Keratinocyte (primary cell): Measurements from ENCODE around the gene FKBP5. TPM values are rescaled to one million over a fixed set of nuclear protein-coding genes. Genes with fewer than 3 reads are reported as not detected.
"Not testable (repeated sequence)": the region's sequence is repeated elsewhere in the genome, so short reads cannot be mapped to it uniquely, and the experiment has no call there.

ENCODE experiments used
- DNase-seq: peaks from one replicate; pipeline ENCODE4 v3.0.0-alpha.2; 2011; ENCODE audit warnings: low read depth, missing footprints, low spot score
- FAIRE-seq: peaks from 2 replicates; lab custom pipeline; 2011; peaks lifted over from hg19 to GRCh38; lab: Jason Lieb, UNC
- H2AFZ ChIP-seq: 2 replicates; pipeline ENCODE4 v1.6.0; 2012; ENCODE audit warnings: low read length, control low read depth, inconsistent platforms; ENCODE audit not compliant: control insufficient read depth
- H3K27ac ChIP-seq: 2 replicates; pipeline ENCODE4 v1.5.1; 2011; ENCODE audit warnings: low read length; ENCODE audit not compliant: control insufficient read depth, insufficient read depth
- H3K27me3 ChIP-seq: 3 replicates; pipeline ENCODE4 v1.6.0; 2011; ENCODE audit warnings: low read length; ENCODE audit not compliant: control insufficient read depth, insufficient read depth; ENCODE audit errors: extremely low read depth
- H3K36me3 ChIP-seq, 2 experiments: 2 replicates in 1 of 2; 3 replicates in 1 of 2; pipeline ENCODE4 v1.5.1; 2011; ENCODE audit warnings: low read length in 2 of 2, mild to moderate bottlenecking in 1 of 2; ENCODE audit not compliant: control insufficient read depth in 2 of 2, insufficient read depth in 2 of 2; ENCODE audit errors: extremely low read depth in 1 of 2
- H3K4me1 ChIP-seq: 3 replicates; pipeline ENCODE4 v1.5.1; 2011; ENCODE audit warnings: low read length; ENCODE audit not compliant: control insufficient read depth, insufficient read depth; ENCODE audit errors: extremely low read depth
- H3K4me2 ChIP-seq: 3 replicates; pipeline ENCODE4 v1.6.0; 2011; ENCODE audit warnings: low read depth, low read length; ENCODE audit not compliant: control insufficient read depth, insufficient read depth; ENCODE audit errors: extremely low read depth
- H3K4me3 ChIP-seq, 3 experiments: fragments of 200-600 bp in 1 of 3; sonication (generic) in 1 of 3; 2 replicates in 2 of 3; 3 replicates in 1 of 3; pipeline ENCODE4 v1.5.1; 2011 to 2016; ENCODE audit warnings: low read length in 3 of 3, mild to moderate bottlenecking in 3 of 3, control low read depth in 2 of 3, inconsistent platforms in 1 of 3, low read depth in 1 of 3, mixed read lengths in 1 of 3, mixed run types in 1 of 3, moderate library complexity in 1 of 3; ENCODE audit not compliant: control insufficient read depth in 2 of 3, insufficient read depth in 2 of 3; ENCODE audit errors: extremely low read depth in 1 of 3
- H3K79me2 ChIP-seq: 2 replicates; pipeline ENCODE4 v1.6.0; 2012; ENCODE audit warnings: low read length; ENCODE audit not compliant: control insufficient read depth, insufficient read depth
- H3K9ac ChIP-seq: 3 replicates; pipeline ENCODE4 v1.6.0; 2011; ENCODE audit warnings: low read length; ENCODE audit not compliant: control insufficient read depth, insufficient read depth; ENCODE audit errors: extremely low read depth
- H3K9me1 ChIP-seq: 3 replicates; pipeline ENCODE4 v1.6.0; 2011; ENCODE audit warnings: low read length; ENCODE audit not compliant: control insufficient read depth, insufficient read depth; ENCODE audit errors: extremely low read depth
- H3K9me3 ChIP-seq: 2 replicates; pipeline ENCODE4 v1.5.1; 2012; ENCODE audit warnings: low read depth, low read length; ENCODE audit not compliant: control insufficient read depth
- H4K20me1 ChIP-seq: 3 replicates; pipeline ENCODE4 v1.6.0; 2011; ENCODE audit warnings: low read length; ENCODE audit not compliant: control insufficient read depth, insufficient read depth; ENCODE audit errors: extremely low read depth
- EZH2 ChIP-seq: IDR thresholded peaks from one replicate; pipeline ENCODE4 v1.6.1; 2012; ENCODE audit warnings: inconsistent platforms, mild to moderate bottlenecking, low read length, moderate library complexity
- dilution Hi-C: fragments of 300-500 bp; cut with MboI; formaldehyde crosslinking; loops from one replicate; pipeline ENCODE4 v1.7.0; 2020; ENCODE audit warnings: low sequenced_read_pairs; ENCODE audit not compliant: extremely low pct_ligation_motif_present
- polyA plus RNA-seq, 5 experiments: library from polyadenylated mRNA; depleted of rRNA in 3 of 5; stranded (reverse) in 3 of 5; stranded (forward) in 1 of 5; unstranded in 1 of 5; fragments of >200 nt; gene quantifications; 1 replicate in 1 of 5; 2 replicates in 3 of 5; 3 replicates in 1 of 5; pipeline versions ENCODE4 v1.2.1 to v1.2.3, GENCODE V29; 2011 to 2012; ENCODE audit warnings: missing spikeins in 2 of 5, low read depth in 1 of 5, low replicate concordance in 1 of 5
- TF ChIP-seq, protein P1 (sequence below), 3 experiments: IDR thresholded peaks in 1 of 3; conservative IDR thresholded peaks in 1 of 3; optimal IDR thresholded peaks in 1 of 3; 2 replicates in 2 of 3; 3 replicates in 1 of 3; pipeline versions ENCODE3 to v1.5.1; 2011; ENCODE audit warnings: low read length in 3 of 3, mild to moderate bottlenecking in 3 of 3, moderate library complexity in 2 of 3, control low read depth in 1 of 3, inconsistent platforms in 1 of 3; ENCODE audit not compliant: insufficient read depth in 2 of 3; ENCODE audit errors: extremely low read depth in 1 of 3

FKBP5 gene
- polyA plus RNA-seq, 1 donor (not counting 4 experiments of a cell fraction or from before 2014, with no cell fraction given): 88.3 TPM

GRCh38 chr6:35573495-35574110 lies 115.1 kb downstream of the FKBP5 start:
- DNase-seq (no peak), FAIRE-seq (no peak)
- Histone ChIP-seq H3K79me2 (no peaks in the 10 kb centered on the region), H3K27ac (no peak overlapping the region), H3K4me3 (no peak overlapping the region), H3K36me3 (peaks cover 24 to 28% of the 10 kb centered on the region in 2 experiments), H3K4me1 (no peaks in the 10 kb centered on the region), H3K9ac (no peak overlapping the region), H2AFZ (no peak overlapping the region), H3K9me3 (no peaks in the 10 kb centered on the region), H4K20me1 (no peaks in the 10 kb centered on the region), H3K27me3 (no peaks in the 10 kb centered on the region), H3K9me1 (no peaks in the 10 kb centered on the region), H3K4me2 (no peak overlapping the region)
- no peak for TF ChIP-seq EZH2
- TF ChIP-seq, protein P1, sequence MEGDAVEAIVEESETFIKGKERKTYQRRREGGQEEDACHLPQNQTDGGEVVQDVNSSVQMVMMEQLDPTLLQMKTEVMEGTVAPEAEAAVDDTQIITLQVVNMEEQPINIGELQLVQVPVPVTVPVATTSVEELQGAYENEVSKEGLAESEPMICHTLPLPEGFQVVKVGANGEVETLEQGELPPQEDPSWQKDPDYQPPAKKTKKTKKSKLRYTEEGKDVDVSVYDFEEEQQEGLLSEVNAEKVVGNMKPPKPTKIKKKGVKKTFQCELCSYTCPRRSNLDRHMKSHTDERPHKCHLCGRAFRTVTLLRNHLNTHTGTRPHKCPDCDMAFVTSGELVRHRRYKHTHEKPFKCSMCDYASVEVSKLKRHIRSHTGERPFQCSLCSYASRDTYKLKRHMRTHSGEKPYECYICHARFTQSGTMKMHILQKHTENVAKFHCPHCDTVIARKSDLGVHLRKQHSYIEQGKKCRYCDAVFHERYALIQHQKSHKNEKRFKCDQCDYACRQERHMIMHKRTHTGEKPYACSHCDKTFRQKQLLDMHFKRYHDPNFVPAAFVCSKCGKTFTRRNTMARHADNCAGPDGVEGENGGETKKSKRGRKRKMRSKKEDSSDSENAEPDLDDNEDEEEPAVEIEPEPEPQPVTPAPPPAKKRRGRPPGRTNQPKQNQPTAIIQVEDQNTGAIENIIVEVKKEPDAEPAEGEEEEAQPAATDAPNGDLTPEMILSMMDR (optimal IDR thresholded peaks at IDR 0.05 in 1 of 3, IDR thresholded peaks at IDR 0.05 in 1 of 3, conservative IDR thresholded peaks at IDR 0.05 in 1 of 3; ENCODE audit: extremely low read depth in 1 of 3, insufficient read depth in 2 of 3, low read length in 3 of 3): no peak
- dilution Hi-C loops: loop anchor here (25.0 kb wide), 1 partner anchor 164 kb away; the partner anchor contains the start of gene ARMC12

DNA sequence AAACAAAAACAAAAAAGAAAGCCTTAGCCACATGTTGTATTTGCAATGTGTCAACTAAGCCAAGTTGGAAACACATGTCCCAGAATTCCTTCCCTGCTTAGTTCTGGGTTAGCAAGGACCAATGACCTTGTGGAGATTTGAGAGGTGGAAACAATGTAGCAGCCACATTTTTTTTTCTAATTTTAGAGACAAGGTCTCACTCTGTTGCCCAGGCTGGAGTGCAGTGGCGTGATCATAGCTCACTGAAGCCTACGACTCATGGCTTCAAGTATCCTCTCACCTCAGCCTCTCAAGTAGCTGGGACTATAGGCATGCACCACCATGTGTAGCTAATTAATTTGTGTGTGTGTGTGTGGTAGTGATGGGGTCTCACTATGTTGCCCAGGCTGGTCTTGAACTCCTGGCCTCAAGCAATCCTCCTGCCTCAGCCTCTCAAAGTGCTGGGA lies 117.8 kb downstream of the FKBP5 start:
- not testable (repeated sequence) for H3K4me3 ChIP-seq, H3K4me1 ChIP-seq, H3K9ac ChIP-seq, H3K79me2 ChIP-seq, H2AFZ ChIP-seq, H3K27ac ChIP-seq, H4K20me1 ChIP-seq, H3K4me2 ChIP-seq, H3K27me3 ChIP-seq, H3K9me1 ChIP-seq, DNase-seq, H3K9me3 ChIP-seq, FAIRE-seq
- peaks cover 15 to 18% of the 10 kb centered on the region in 2 experiments for H3K36me3 ChIP-seq
- dilution Hi-C loops: loop anchor here (25.0 kb wide), 1 partner anchor 166 kb away; the partner anchor contains the start of gene ARMC12
